ENCODE data around the gene ERRFI1.

ERRFI1 gene

GRCh38 chr1:8017495-8018197 lies 8.5 kb downstream of the ERRFI1 start:
- DNase-seq: no peak

DNA sequence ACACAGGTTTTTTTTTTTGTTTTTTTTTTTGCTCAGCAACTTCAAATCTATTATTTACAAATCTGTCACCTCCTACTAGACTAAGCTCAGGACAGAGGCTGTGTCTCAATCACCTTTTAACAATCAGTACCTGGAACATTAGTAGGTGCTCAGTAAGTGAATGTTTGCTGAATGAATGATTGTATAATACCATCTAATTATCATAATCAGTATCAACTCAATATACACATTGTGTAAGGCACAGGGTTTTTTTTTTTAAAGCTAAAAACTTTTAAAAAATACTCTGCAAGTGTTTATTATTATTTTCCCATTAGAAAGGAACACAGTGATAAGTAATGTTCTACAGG lies 9.2 kb downstream of the ERRFI1 start:
- DNase-seq: no peak

- DNase-seq: no peak
These were observed 9.8 kb downstream of the ERRFI1 start for GRCh38 chr1:8016210-8016894.

DNA sequence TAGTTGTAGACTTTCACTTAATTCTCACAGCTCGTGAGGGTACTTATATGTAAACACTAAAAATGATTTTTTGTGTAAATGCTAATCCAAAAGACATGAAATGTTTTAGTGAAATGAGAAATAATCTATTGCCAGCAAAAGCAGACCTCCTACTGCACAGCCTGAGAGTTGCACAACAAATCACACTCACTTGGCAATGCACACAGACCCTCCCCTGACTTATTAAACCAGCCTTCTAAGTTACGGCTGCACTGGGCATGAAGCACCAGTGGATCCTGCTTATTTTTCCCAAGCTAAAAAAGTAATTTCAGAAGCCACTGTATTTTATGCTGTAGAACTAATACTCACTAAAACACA lies 10.3 kb downstream of the ERRFI1 start:
- DNase-seq: no peak

DNA sequence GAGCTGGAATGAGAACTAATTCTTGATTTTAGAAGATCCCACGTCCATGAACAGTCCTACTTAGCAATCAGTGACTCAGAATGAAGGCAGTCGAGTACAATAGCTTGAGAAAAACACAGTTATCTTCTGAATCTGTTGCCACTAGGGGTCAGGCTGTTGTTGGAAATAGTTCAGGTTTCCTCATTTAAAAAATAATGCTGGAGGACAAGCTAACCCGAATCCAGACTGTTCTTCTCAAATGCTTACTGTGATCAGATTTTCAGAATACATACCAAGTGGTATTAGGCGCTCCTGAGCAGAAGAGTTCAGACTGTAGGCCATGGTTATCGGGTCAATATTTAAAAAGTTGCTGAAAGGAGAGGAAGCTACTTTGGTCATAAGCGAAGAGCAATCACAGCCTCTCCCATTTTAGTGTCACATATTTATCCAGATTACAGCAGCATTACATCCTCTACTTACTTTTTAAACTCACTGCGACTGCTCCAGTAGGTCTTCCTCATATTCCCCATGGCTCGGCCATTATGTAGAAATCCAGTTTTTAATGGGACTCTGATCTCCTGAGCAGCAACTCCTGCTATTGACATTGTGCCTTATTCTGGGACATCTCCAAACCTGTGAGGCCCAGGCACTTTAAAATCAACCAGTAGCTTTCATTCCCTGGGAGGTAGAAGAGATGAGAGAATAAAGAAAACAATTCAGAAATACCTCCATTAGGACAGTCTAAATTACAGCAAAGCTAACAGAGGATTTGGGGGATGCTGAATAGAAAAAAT lies 10.9 kb downstream of the ERRFI1 start:
- DNase-seq: no peak

DNA sequence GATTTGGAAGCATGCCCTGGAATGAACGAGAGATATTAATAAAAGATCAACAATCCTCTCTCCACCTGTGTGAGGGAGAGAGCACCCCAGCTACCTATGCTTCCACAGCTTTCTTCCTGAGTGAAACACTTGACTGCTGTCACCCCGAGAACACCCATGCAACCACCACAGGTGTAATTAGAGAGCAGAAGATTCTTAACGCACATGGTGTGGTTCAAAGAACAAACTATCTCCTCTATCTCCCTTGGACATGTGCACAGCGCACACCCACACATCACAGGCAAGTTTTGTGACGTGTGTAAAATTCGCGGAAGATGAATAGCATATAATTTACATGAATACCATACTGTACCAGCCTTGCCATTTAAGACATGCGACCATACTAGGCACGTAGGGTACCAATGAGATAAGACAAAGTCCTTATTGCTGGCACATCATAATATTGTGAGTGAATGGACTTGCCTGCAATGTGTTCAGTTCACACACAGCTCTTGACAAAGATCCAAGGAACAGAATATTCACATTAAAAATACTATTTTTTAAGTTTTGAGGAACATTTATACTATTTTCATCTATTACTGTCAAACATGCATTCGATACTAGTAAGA lies 11.6 kb downstream of the ERRFI1 start:
- no peak for DNase-seq

DNA sequence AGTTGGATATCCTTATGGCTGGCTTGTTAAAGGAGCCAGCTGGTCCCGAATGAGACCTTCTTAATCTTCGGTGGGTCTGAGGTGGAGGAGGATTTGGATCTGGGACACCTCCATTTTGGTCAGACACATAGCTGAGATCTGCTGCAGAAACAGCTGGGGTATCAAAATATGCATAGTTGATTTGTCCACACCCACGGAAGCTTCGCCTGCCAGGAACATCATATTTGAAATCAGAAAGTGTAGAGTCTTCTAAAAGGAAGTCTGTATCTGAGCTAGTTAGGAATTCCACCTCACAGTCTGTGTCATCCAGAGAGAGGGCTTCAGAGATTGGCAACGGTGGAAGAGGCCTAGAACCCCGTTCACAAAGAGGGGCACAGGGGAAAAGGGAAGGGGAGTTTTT lies 12.3 kb downstream of the ERRFI1 start:
- no peak for DNase-seq

- no peak for DNase-seq
These were observed 12.7 kb downstream of the ERRFI1 start for GRCh38 chr1:8013399-8013798.

- no peak for DNase-seq
These were observed 13.2 kb downstream of the ERRFI1 start for GRCh38 chr1:8012955-8013354.

GRCh38 chr1:8011923-8012858 lies 13.9 kb downstream of the ERRFI1 start:
- no peak for DNase-seq

GRCh38 chr1:8011016-8011415 lies 15.1 kb downstream of the ERRFI1 start:
- DNase-seq: no peak

DNA sequence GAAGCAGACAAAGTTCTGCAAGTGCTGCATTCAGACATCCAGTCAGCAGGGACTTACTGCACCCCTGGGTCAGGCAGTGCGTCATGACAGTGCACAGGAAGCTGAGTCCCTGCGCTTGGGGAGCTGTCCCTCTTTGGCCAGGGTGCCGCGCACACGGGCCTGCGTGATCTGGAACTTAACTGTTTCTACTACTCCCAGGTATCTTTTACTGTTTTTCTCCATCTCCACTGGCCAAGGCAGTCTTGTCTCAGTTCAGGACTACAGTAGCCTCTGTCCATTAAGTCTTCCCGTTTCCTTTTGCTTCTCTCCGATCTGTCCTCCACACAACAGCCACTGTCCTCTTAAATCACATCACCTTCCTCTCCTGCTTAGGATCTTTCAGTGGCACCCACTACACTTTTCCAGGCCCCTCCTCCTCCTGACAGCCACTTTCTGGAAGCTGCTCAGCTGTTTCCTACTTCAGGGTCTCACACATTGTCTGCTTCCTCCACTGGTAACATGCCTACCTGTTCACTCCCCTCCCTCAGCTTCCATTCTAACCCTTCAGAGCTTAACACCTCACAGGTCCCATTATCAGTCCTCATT lies 15.9 kb downstream of the ERRFI1 start:
- DNase-seq: no peak

- DNase-seq: no peak
These were observed 16.8 kb downstream of the ERRFI1 start for GRCh38 chr1:8009043-8010002.

DNA sequence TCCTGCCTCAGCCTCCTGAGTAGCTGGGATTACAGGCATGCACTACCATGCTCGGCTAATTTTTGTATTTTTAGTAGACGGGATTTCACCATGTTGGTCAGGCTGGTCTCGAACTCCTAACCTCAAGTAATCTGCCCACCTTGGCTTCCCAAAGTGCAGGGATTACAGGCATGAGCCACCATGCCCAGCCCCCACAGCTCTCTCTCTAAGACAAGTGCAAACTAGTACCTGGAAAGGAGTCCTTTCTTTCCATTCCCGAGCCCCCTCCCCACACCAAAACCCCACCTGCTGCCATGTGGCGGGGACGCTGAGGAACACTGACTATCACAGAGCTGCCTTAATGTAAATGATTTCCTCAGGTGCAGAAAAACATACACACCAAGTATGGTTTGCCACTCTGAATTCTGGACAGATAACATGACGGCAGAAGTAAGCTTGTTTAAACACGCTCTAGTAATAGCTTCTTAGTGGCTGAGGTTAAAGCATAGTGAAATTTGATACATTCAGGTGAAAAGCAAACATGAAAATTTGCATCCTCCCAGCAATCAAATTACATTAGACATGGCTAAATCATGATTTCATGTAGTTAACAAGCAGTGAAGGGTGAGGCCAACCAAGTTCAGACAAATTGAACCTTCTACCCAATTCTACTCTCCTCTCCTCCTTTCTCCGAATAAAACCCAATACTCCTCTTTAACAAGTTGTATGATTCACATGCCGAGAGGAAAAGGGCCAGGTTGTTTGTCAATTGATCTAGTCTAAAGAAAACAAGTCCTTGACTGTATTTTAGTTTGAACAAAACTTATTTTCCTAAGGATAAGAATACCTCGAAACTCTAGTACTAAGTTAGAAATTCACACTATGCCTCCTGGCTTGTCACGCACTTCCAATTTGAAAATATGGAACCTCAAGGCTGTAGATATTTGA lies 19.8 kb downstream of the ERRFI1 start:
- no peak for DNase-seq

GRCh38 chr1:8004803-8005573 lies 21.1 kb downstream of the ERRFI1 start:
- DNase-seq: no peak

- no peak for DNase-seq
These were observed 21.9 kb downstream of the ERRFI1 start for GRCh38 chr1:8004113-8004802.

GRCh38 chr1:8003438-8004112 lies 22.5 kb downstream of the ERRFI1 start:
- DNase-seq: no peak

DNA sequence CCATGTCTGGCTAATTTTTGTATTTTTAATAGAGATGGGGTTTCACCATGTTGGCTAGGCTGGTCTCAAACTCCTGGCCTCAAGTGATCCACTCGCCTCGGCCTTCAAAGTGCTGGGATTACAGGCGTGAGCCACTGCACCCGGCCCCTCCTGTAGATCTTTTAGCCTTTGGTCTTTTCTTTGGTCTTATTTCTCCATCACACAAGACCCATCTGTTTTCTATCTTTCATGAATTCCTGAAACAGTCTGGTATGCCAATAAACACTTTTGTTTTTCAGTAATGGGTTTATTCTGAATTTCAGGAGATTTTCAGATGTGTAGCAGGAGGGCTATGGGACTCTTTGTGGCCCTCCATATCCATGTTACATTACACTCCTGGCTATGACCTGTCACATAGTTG lies 23.2 kb downstream of the ERRFI1 start:
- DNase-seq: no peak
